Ascending aorta (tissue), 2 donors: ENCODE data around the gene AATK. TPM values are rescaled to one million over a fixed set of nuclear protein-coding genes. Genes with fewer than 3 reads are reported as not detected.

Experiments used
- DNase-seq, 2 donors: peaks; one replicate each; pipeline ENCODE4 v3.0.0-alpha.2; 2019; ENCODE audit warnings: low spot score in 2 of 2
- H3K27ac ChIP-seq, 2 donors: fragments of 200-600 bp; sonication (generic); one replicate each; pipeline ENCODE4 v1.5.1; 2016 to 2017; ENCODE audit warnings: mild to moderate bottlenecking in 1 of 2
- H3K27me3 ChIP-seq: fragments of 200-600 bp; sonication (generic); one replicate; pipeline ENCODE4 v1.5.1; 2017
- H3K36me3 ChIP-seq, 2 donors: fragments of 200-600 bp; sonication (generic); one replicate each; pipeline ENCODE4 v1.5.1; 2016
- H3K4me1 ChIP-seq, 2 donors: fragments of 200-600 bp; sonication (generic); one replicate each; pipeline ENCODE4 v1.5.1; 2016 to 2017; ENCODE audit warnings: mild to moderate bottlenecking in 1 of 2
- H3K4me3 ChIP-seq, 2 donors: fragments of 200-600 bp; sonication (generic); one replicate each; pipeline ENCODE4 v1.5.1; 2016 to 2017; ENCODE audit warnings: mild to moderate bottlenecking in 1 of 2
- H3K9me3 ChIP-seq, 2 donors: fragments of 200-600 bp; sonication (generic); one replicate each; pipeline ENCODE4 v1.5.1; 2016
- intact Hi-C: fragments of 100-400 bp; cut with DNase I; formaldehyde crosslinking; loops from one replicate; pipeline ENCODE4 v1.15.1; 2023
- total RNA-seq: library from RNA; depleted of rRNA; stranded (reverse); fragments of >200 nt; gene quantifications from one replicate; pipeline ENCODE4 v1.1.0, GENCODE V29; 2016
- TF ChIP-seq, protein P1 (sequence below), 3 experiments: fragments of 200-600 bp in 2 of 3; fragments of 450-650 bp in 1 of 3; sonication (generic) in 2 of 3; IDR thresholded peaks; one replicate each; pipeline ENCODE4 v1.5.1; 2016 to 2019; ENCODE audit warnings: antibody characterized with exemption in 3 of 3, mild to moderate bottlenecking in 1 of 3, moderate library complexity in 1 of 3

Gene AATK
- total RNA-seq, 1 donor from 2014 or later = 20.6 TPM

DNA sequence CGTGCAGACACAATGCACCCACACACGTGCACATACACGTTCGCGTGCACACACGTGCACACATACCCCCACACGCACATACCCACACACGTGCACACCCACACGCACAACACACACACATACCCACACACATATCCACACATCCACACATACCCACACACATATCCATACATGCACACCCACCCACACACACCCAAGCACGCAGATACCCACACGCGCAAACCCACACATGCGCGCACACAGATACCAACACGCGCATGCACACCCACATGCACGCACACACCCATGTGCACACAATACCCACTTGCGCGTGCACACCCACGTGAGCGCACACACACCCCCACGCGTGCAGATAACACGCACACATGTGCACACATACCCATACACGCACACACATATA is 27.5 kb downstream of the AATK start:
- Histone ChIP-seq H3K27ac (no peak overlapping the region), H3K36me3 (no peaks in the 10 kb centered on the region)
- intact Hi-C loops = no loop called here

DNA sequence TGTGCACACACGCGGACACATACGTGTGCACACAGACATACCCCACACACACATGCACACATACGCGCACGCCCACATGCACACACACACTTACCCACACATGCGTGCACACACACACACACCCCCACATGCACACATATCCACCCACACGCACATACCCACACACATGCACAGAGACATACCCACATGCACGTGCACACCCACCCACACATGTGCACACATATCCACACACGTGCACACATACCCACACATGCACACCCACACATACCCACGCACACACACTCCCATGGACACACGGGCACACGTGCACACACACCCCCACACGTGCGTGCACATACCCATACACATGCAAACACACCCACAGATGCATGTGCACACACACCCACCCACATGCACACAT is 27.9 kb downstream of the AATK start:
- Histone ChIP-seq H3K36me3 (no peaks in the 10 kb centered on the region), H3K4me3 (no peak overlapping the region), H3K4me1 (no peaks in the 10 kb centered on the region), H3K27me3 (no peaks in the 10 kb centered on the region), H3K9me3 (no peaks in the 10 kb centered on the region), H3K27ac (no peak overlapping the region)
- intact Hi-C loops = no loop called here
- TF ChIP-seq, protein P1, sequence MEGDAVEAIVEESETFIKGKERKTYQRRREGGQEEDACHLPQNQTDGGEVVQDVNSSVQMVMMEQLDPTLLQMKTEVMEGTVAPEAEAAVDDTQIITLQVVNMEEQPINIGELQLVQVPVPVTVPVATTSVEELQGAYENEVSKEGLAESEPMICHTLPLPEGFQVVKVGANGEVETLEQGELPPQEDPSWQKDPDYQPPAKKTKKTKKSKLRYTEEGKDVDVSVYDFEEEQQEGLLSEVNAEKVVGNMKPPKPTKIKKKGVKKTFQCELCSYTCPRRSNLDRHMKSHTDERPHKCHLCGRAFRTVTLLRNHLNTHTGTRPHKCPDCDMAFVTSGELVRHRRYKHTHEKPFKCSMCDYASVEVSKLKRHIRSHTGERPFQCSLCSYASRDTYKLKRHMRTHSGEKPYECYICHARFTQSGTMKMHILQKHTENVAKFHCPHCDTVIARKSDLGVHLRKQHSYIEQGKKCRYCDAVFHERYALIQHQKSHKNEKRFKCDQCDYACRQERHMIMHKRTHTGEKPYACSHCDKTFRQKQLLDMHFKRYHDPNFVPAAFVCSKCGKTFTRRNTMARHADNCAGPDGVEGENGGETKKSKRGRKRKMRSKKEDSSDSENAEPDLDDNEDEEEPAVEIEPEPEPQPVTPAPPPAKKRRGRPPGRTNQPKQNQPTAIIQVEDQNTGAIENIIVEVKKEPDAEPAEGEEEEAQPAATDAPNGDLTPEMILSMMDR (IDR thresholded peaks at IDR 0.05) = no peak
- no peak for DNase-seq

More for the DNA sequence above, 27.5 kb downstream of the AATK start:
- H3K9me3 ChIP-seq = no peaks in the 10 kb centered on the region
- H3K27me3 ChIP-seq = no peaks in the 10 kb centered on the region
- TF ChIP-seq, protein P1 (IDR thresholded peaks at IDR 0.05) = no peak
- no peaks in the 10 kb centered on the region for H3K4me1 ChIP-seq
- H3K4me3 ChIP-seq = no peak overlapping the region
- no peak for DNase-seq

DNA sequence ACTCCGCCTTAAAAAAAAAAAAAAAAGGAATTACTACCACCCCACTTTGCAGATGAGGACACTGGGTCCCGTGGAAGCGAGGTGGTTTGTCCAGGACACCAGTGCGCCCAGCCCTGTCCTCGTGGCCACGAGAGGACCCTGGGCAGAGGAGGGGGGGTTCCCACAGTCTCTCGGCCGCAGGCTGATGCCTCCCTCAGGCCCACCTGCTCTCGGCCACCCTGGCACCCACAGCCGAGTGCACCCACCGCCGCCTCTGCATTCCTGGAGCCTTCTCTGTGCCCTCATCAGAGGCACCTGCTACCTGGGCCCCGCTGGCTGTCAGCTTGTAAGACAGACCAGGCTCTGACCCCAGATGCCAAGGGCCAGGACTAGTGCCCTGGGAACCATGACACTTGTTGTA is 28.8 kb downstream of the AATK start:
- intact Hi-C loops = no loop called here
- no peak overlapping the region for H3K27ac ChIP-seq
- H3K9me3 ChIP-seq = no peaks in the 10 kb centered on the region
- H3K27me3 ChIP-seq = no peaks in the 10 kb centered on the region
- H3K4me1 ChIP-seq = no peaks in the 10 kb centered on the region
- TF ChIP-seq, protein P1 (IDR thresholded peaks at IDR 0.05) = no peak
- no peaks in the 10 kb centered on the region for H3K36me3 ChIP-seq
- no peak overlapping the region for H3K4me3 ChIP-seq
- no peak for DNase-seq

DNA sequence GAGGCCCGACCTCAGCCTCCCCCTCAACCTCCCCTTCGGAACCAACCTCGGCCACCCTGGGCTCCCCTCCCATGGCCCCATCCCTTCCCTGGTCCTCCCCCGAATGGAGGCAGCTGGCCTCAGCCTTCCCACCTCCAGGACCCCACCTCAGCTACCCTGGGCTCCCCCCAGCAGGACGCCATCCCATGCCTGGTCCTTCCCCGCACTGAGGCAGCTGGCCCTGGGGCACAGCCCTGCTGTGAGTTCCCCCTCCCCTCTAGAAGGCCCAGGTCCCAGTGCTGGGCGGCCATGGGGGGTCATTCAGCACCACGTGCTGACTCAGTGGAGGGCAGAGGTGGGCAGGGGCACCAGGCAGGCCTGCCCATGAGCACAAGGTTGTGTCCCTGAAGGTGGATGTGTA is 29.7 kb downstream of the AATK start:
- intact Hi-C loops = no loop called here
- Histone ChIP-seq H3K4me1 (no peaks in the 10 kb centered on the region), H3K9me3 (no peaks in the 10 kb centered on the region), H3K27me3 (no peaks in the 10 kb centered on the region), H3K27ac (no peak overlapping the region), H3K36me3 (no peaks in the 10 kb centered on the region), H3K4me3 (no peak overlapping the region)
- no peak for DNase-seq
- TF ChIP-seq, protein P1 (IDR thresholded peaks at IDR 0.05) = no peak

DNA sequence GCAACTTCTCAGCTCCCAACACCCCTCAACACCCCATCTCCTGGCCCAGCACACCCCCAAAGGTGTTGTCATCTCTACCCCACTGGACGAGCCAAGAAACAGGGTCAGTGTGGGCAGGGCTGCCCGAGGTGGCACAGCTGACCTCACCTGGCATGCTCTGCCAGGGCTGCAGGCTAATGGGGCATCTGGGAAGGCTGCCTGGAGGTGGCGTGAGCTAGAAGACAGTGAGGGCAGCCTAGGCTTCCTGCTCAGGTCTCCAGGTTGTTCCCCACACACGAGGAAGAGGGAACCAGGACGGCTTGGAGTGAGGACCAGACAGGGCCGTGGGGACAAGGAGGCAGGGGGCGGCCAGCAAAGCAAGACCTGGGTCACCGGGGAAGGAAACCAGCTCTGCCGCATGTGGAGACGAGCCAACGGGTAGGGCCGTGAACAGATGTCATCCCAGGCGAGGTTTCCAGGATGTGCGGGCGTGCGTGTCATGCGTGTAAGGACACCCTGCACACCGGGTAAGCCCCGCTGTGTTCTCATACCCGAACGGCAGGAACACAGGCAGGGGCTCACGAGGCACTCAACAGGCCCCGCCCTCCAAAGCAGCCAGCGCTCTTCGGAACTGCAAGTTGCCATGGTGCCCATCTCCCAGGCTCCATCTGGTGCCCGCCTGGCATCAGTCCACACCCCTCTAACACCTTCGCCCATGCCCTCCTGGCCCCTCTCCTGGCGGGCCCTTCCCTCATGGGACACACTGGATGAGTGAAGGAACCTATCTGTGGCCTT is 30.3 kb downstream of the AATK start:
- intact Hi-C loops = no loop called here

More for the DNA sequence above, 30.3 kb downstream of the AATK start:
- no peaks in the 10 kb centered on the region for H3K27me3 ChIP-seq
- no peak for DNase-seq
- H3K36me3 ChIP-seq = no peaks in the 10 kb centered on the region
- TF ChIP-seq, protein P1 (IDR thresholded peaks at IDR 0.05) = no peak
- H3K4me1 ChIP-seq = no peaks in the 10 kb centered on the region
- no peaks in the 10 kb centered on the region for H3K9me3 ChIP-seq
- no peak overlapping the region for H3K4me3 ChIP-seq
- H3K27ac ChIP-seq = no peak overlapping the region
